Measurements from ENCODE around the gene ENOX2.
"Not testable (repeated sequence)": the region's sequence is repeated elsewhere in the genome, so short reads cannot be mapped to it uniquely, and the experiment has no call there.

The ENOX2 gene, protein sequence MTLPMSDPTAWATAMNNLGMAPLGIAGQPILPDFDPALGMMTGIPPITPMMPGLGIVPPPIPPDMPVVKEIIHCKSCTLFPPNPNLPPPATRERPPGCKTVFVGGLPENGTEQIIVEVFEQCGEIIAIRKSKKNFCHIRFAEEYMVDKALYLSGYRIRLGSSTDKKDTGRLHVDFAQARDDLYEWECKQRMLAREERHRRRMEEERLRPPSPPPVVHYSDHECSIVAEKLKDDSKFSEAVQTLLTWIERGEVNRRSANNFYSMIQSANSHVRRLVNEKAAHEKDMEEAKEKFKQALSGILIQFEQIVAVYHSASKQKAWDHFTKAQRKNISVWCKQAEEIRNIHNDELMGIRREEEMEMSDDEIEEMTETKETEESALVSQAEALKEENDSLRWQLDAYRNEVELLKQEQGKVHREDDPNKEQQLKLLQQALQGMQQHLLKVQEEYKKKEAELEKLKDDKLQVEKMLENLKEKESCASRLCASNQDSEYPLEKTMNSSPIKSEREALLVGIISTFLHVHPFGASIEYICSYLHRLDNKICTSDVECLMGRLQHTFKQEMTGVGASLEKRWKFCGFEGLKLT

DNA sequence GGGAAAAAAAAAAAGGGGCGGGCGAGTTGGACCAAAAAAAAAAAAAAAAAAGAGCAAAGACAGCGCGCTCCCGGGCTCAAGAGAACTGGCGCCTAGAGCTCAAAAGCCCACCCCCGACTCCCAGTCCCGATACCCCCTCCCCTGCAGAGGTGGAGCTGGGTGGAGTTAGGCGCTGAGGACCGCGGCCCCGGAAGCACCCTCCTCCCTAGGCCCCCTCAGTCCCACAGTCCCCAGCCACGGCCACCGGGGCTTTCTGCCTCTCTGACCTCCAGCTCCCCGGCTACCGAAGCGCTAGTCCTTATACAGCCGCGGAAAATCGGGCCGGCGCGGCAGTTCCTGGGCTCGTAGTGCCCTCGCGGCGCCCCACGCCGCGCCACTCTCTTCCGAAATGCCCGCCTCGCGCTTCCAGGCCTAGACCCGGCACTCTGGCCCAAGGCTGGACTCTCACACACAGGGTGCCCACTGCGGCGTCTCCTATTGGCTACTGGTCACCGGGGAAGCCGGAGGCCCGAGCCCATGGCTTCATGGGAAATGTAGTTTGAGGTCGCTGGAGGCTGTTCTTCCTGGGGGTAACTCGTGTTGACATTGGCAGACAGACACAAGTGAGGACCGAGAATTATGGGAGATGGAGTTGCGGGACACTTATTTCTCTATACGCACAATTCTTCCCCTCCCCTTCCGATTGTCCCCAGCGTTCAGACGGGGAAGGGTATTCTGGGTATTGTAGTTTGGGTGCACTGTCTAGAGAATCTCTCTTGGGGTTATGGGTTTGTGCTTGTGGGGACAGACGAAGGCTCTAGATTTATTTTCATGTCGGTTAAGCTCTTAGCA lies at the start of gene ENOX2:
ENOX2 (minus strand) TSS at position 427 of the 831 bp plus-strand sequence. CDS start 199,993 bp downstream, outside the sequence.
- DNase-seq = peak; percentile 67

- DNase-seq = no peak
Measured at GRCh38 chrX:130952266-130953043, 49.4 kb upstream of the ENOX2 start.

- DNase-seq = no peak
Measured at GRCh38 chrX:130944230-130944629, 41.2 kb upstream of the ENOX2 start.

DNA sequence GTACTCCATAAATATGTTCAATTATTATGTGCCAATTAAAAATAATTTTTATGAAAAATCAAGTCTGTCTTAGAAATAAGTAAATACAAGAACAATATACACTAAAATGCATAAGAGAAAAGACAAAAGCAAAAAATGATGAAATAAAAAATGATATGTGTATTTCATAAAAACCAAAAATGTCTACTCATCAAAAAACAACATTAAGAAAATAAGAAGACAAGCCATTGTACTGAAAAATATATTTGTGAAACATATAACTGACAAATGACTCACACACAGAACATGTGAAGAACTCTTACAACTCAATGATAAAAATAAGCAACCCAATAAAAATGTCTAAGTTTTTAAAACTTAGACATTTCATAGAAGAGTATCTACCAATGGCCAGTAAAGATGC lies 34.1 kb upstream of the ENOX2 start:
- no peak for DNase-seq

DNA sequence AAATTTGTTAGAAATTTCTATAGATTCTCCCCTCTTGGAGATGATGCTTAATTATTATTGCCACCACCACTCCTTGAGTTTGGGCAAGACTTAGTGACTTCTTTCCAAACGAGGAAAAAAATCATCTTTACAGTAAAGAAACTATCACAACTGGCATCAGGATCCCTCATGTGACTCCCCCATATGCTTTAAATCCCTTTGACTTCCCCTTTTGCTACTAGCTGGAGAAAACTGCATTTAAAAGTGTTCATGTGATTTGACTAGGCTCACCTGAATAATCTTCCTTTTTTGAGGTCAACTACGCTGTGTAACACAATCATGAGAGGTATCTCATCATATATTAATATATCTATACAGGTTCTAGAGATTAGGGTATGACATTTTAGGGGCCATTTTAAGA lies 30.3 kb upstream of the ENOX2 start:
- no peak for DNase-seq

DNA sequence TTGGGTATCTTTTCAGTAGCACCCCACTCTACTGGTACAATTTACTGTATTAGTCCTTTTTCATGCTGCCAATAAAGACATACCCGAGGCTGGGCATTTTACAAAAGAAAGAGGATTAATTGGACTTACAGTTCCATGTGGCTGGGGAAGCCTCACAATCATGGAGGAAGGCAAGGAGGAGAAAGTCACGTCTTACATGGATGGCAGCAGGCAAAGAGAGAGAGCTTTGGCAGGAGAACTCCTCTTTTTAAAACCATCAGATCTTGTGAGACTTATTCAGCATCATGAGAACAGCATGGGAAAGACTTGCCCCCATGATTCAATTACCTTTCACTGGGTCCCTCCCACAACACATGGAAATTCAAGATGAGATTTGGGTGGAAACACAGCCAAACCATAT lies 17.4 kb upstream of the ENOX2 start:
- DNase-seq = not testable (repeated sequence)

- DNase-seq = not testable (repeated sequence)
Measured at GRCh38 chrX:130919676-130920075, 16.7 kb upstream of the ENOX2 start.

DNA sequence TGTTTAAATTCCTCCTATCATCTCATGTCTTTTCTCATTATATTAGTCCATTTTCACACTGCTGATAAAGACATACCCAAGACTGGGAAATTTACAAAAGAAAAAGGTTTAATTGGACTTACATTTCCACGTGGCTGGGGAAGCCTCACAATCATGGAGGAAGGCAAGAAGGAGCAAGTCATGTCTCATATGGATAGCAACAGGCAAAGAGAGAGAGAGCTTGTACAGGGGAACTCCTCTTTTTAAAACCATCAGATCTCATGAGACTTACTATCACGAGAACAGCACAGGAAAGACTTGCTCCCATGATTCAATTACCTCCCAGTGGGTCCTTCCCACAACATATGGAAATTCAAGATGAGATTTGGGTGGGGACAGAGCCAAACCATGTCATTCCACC lies 15.5 kb upstream of the ENOX2 start:
- not testable (repeated sequence) for DNase-seq

DNA sequence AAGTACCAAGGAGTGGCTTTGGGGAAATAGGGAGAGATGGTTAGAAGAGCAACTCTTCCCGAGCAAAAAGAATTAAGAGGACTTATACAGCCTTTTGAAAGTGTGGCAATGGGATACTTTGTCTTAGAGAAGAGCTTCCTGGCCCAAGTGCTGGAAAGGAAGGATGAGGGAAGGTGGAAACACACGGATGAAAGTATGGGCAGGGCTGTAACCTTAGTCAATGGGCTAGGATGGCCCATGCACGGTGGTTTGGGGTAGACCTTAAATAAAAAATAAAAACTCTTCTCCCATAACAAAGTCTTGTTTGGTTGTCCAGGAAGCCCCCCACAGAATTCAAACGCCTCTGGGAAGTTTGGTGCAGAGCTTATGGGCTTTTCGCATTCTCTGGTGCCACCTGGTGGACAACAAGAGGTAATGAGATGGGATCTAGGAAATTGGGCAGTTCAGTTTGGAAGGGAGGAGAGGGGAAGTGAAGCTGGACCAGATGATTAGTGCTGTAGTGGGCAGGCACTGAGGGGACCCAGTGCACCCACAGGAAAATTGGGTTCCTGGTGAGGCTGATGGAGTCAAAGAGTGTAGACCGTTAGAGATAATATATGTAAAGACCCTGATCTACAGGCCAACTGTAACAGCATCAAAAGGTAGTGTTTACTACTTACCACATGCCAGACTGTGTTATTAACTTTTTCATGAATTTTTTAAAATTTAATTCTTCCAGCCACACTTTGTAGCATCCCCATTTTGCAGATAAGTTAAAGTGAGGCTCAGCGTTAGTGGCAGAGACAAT lies 13.8 kb upstream of the ENOX2 start:
- DNase-seq = peak; percentile 8

- no peak for DNase-seq
Measured at GRCh38 chrX:130915302-130915701, 12.3 kb upstream of the ENOX2 start.

GRCh38 chrX:130909469-130910136 lies 6.6 kb upstream of the ENOX2 start:
- DNase-seq = no peak

GRCh38 chrX:130906776-130907175 lies 3.8 kb upstream of the ENOX2 start:
- no peak for DNase-seq

- no peak for DNase-seq
Measured at GRCh38 chrX:130902446-130902782, 595 bp downstream of the ENOX2 start.

DNA sequence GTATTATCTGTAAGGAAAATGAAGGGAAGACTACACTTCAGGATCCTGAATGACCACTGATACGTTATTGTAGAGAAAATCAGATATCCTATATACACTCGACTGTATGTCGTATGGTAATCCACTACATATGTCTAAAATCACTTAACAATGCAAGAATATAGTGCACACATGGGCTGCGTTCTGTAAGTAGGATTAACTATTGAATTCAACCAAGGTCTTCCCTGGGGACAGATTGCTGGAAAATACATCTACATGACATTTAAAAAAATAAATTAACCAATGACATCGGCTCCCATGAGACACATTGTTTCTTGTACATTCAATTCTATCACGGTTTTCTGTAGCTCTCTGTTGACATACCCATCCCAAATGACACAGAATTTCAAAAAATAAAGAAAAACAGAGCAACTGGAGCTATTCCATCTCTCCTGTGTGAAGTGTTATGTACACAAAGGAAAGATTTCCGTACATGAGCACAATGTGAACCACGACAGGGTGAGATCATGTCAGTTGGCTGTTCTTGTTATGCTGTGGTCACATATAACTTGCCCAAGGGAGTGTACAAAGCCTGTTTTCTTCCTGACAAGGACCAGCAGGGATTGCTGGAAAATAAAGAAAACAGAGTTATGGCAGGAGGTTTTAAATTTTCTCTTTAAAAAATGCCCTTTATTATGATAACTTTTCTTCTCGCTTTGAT lies 6.1 kb downstream of the ENOX2 start:
- DNase-seq = no peak

DNA sequence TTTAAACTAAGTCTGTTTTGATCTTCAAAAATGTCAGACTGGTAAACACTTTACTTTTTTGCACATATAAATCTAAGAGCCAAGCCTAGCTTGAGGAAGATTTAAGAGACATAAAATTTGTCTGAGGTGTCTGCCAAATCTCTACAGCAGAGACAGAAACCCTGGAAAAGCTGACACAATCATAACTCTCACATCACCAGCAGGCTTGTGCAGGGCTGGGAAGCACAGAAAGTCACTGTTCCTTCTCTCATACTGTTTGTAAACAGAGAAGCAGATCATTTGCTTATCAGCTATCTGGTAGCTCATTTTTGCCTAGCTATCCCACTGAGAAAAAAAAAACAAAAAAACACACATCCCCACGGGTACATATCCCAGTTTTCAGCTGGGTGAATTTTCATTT lies 7.0 kb downstream of the ENOX2 start:
- no peak for DNase-seq

DNA sequence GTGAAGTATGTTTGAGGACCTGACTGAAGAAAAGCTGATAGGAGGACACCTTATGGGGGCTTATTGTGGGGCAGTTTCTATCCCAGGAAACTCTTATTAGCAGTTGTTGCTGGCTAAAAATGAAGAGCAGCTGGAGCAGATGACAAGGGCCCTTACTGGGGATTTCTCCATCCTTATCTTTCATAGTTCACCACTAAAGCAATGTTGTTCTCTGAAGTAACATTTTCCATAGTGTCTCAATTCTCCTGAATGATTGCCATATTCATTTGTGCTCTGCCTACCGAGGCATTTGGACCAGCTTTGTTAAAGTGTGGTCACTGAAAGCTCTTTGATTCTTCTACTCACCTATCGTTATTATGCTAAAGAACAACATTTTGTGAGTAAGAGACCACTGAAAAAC lies 7.7 kb downstream of the ENOX2 start:
- DNase-seq = no peak

DNA sequence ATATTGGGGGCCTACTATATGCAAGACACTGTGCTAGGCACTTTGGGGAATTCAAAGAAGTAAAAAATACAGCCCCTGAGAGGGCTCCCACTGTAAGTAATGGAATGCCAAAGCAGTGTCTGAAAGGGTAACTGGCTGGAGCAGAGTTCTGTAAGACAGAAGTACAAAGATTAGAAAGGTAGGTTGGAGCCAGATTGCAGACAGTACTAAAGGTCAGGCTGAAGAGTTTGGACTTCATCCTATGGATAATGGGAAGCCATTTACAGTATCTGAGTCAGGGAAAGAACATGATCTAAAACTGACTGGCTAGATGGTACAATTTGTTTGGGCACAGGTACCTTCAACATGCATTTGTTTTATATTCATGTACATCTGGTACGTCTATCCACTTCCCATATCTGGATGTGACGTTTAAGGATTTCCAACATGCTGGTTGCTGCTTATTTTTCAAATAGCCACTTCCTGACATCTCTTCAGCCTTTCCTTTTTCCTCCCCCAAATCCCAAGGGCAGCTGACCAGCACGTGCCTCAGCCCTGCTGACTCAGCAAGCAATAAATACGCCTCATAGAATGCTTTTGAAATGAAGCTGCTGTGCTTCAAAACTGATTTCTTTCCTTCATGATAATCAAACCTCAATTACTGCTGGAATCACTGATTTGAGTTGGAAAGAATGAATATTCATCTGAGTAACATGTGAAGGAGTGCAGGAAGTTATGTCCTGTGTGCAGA lies 9.5 kb downstream of the ENOX2 start:
- DNase-seq = no peak

DNA sequence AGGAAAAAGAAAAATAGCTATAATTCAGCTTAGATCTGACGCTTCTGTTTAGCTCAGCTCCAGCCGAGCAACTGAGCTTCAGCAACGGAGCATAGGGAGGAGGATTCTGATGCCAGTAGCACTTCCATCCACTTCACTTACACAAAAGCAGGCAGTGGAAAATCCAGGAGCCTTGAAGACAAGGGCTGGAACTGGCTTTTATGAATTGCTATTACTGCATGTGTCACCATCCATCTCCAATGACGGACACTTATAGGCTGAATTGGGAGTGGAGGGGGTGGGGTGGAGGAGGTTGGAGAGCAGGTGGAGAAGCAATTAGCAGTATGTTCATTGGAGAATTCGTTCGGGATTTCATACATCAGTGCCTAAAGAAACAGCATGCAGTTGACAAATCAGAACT lies 15.6 kb downstream of the ENOX2 start:
- no peak for DNase-seq

DNA sequence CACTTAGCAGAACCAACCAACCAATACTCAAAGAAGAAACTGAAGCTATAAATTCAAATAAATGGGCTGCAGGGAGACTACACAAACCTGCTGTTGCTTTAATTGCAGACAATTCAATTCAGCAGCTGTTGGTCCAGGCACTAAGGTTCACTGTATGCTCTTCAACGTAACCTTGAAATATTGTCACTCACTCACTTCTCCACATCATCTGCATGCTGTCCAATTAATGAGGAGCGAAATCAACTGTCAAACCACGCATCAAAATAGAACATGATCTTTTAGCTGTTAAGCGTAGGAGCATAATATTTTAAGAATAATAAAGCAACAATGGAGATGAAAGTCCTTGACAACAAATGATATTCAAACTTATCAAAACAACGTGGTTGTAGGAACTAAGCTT lies 17.0 kb downstream of the ENOX2 start:
- DNase-seq = no peak

DNA sequence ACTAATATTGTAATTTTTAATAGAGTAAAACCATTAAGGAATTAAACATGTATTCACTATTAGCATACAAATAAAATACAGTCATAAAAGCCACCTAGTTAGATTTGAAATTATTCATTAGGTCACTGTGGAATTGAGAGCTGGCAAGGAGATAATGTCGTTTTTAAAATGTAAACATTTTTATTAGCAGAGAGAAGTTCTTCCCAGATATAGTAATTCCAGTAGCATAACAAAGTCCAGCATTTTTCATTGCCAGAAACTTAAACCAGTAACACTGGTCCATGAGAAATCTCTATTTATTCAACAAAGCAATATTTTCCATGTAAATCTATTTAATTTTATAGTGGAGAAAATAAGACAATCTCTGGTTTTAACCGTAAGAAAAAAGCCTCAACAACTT lies 17.5 kb downstream of the ENOX2 start:
- no peak for DNase-seq

All from activated CD4-positive, alpha-beta T cell treated with anti-CD3 and anti-CD28 coated beads for 1 hour (primary cell).